ENCODE data around the gene RXRA.

The RXRA gene

DNA sequence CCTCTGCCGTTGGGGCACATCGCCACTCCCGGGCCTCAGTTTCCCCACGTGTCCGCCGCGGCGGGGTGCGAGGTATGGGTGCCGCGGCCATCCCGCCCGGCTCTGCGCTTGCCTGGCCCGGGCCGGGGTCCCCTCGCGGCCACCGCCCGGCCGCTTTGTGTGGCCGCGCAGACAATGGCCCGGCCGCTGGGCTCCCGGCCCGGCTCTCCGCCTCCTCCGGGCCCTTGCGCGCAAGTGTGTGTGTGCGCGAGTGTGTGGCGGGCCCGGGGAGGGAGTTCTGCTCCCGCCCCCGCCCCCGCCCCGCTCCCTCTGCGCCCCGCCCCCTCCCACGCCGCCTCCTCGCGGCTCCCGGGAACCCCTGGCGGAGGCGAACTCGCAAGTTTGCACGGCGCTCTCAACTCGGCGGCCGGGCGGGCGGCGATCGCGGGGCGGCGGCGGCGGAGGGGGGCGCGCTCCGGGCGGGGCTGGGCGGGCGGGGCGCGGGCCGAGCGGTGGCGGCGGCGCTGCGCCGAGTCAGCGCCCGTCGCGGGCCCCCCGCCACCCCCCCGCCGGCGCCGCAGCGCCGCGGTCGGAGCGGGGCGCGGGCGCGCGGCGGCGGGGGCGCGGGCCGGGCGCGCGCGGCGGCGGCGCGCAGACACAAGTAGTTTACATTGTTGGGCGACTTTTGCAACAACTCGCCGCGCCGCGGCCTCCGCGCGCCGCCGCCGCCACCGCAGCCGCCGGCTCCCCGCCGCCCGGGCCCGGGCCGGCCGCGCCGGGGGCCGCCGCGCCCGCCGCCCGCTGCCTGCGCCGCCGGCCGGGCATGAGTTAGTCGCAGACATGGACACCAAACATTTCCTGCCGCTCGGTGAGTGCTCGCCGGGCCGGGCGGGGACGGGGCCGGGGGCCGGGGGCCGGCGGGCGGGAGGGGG, at the start of gene RXRA:
Gene RXRA (plus strand): TSS at position 643 of the 911 bp plus-strand sequence. CDS start 177 bp downstream, at position 820.
- DNase-seq (ENCODE audit: low read depth in 2 of 2), result peak in 1 of 2 experiments; percentile 26

DNA sequence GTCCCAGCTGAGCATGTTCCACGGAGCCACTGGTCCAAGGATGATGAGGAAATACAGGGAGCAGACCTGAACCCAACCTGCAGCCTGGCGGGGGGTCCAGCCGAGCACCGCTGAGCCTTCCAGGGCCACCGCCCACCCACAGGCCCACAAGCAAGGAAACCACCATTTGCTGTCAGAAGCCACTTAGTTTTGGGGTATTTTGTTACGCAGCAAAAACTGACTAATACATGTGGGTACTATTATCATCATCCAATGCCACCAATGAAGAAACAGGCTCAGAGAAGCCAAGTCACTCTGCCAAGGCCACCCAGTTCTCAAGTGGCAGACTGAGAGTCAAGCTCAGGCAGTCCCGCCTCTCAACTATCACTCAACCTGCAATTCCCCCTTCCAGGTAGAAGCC, 48.0 kb upstream of the RXRA start:
- no peak for DNase-seq (ENCODE audit: low read depth in 2 of 2)

DNA sequence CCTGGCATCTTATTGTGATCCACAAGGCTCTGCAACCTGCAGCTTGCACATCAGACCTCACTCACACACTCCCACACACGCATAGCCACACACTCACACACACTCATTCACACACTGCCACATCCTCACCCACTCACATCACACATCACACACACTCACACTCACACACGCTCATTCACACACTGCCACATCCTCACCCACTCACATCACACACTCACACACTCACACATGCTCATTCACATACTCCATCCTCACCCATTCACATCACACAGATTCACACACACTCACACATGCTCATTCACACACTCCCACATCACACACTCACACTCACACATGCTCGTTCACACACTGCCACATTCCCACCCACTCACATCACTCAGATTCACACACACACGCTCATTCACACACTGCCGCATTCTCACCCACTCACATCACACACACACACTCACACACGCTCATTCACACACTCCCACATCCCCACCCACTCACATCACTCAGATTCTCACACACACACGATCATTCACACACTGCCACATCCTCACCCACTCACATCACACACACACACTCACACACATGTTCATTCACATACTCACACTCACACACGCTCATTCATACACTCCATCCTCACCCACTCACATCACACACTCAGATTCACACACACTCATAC, 47.1 kb upstream of the RXRA start:
- no peak for DNase-seq (ENCODE audit: low read depth in 2 of 2)

DNA sequence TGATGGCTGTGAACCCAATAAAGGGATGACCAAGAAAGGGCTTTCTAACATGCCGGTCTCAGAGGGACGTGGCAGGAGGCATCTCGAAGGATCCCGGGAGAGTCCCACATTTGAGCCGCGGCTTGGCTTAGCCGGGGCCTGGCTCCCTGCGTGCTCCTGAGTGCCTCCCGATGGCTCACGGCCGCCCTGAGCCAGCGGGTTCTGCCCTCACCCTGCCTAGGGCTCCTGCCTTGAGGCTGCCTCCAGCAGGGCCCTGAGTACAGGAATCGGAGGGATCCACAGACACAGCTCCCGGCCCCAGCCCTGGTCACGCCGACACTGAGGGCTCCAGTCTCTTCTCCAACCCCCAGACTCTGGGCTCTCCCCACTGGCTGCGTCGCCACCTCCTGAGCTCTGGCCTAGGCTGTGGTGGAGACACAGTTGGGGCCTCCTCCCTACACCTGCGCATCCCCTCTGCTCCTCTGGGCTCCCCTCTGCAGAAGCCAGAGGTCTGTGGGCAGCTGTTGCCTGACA, 44.1 kb upstream of the RXRA start:
- no peak for DNase-seq (ENCODE audit: low read depth in 2 of 2)

DNA sequence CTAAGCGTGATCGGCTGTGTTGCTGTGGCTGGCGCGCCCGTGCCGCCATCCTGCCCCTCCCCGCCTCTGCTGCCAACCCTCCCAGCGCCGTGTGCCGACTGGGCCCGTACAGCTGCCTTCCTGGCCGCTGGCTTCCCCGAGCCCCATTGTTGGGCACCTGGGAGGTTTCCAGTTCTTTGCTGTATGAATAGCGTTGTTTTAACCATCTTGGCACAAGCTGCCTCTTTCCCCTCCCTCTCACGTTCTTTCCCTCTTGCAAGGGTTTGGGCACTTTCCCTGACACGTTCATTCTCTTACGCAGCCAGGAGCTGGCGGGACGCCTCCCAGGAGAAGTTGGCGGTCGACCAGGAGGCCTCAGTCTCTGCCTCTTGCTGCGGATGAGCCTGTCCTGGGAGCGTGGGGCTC, 43.1 kb upstream of the RXRA start:
- DNase-seq (ENCODE audit: low read depth in 2 of 2), result no peak

DNA sequence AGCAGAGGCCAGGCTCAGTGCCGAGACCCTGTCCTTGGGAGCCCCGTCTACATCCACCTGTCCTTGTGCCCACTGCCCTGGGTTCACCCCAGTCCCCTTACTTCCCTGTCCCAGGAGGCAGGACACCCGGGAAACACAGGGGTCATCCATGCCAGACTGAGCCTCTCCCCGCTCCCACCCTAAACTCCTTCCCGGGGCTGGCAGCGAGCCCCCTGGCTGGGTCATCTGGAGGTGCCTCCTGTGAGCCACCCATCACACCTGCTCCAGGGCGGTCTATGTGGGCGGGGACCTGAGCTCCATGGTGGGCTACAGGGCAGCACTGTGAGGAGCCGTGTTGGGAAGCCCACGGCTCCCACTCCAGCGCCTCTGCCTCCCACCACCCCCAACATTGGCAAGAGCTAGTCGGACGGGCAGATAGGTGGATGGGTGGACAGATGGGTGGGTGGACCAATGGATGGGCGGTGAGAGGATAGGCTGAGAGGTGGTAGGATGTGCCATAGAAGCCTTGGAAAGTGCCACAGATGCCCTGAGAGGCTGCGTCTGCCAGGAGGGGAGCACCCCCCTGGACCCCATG, 42.5 kb upstream of the RXRA start:
- DNase-seq (ENCODE audit: low read depth in 2 of 2), result no peak

DNA sequence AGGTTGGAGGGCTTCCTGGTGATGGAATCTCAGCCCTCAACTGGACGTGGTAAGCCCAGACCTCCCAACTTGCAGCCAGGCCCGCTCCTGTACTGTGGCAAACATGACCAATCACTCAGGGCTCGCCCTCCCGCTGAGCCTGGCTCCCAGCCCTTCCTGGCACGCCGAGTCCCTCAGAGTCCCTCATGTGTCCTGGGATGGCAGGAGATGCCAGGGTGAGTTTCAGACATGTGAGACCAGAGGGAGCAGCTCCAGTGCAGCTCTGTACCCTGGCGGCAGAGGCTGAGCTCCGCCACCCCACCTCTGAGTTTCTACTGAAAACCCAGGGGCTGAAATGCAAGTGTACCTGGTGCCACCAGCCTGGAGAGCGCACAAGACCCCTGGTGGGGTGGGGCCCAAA, 42.0 kb upstream of the RXRA start:
- DNase-seq (ENCODE audit: low read depth in 2 of 2), result no peak

DNA sequence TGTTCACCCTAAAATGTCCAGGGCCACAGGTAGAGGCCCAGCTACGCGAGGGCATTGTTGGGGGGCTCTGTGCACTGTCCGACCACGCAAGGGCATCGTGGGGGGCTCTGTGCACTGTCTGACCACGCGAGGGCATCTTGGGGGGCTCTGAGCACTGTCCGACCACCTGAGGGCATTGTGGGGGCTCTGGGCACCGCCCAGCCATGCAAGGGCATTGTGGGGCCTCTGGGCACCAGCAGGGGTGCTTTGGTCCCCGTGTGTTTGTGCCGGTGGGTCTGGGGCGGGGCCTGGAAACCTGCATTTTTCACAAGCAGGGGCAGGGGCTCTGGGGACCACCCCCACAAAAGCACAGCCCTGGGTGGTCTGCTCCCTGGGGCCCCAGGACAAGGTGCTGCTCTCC, 41.5 kb upstream of the RXRA start:
- DNase-seq (ENCODE audit: low read depth in 2 of 2), result no peak

DNA sequence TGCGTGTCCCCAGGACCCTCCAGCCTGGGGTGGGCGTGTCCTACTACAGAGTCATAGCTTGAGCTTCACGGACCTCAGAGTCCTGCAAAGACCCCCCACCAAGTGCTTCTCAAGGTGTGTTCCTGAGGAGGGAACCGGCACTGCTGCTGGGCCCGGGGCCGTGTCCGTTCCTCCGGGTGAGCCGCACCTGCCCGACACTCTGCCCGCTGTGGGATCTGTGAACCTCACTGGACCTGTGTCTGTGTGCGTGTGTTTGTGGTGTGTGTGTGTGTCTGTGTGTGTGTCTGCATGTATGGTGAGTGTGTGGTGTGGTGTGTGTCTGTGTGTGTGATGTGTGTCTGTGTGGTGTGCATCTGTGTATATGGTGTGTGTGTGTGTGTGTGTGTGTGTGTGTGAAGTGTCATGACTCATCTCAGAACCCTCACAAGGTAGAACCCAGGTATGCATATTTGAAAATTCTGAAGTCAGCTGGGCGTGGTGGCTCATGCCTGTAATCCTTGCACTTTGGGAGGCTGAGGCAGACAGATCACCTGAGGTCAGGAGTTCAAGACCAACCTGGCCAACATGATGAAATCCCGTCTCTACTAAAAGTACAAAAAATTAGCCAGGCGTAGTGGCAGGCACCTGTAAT, 40.9 kb upstream of the RXRA start:
- no peak for DNase-seq (ENCODE audit: low read depth in 2 of 2)

DNA sequence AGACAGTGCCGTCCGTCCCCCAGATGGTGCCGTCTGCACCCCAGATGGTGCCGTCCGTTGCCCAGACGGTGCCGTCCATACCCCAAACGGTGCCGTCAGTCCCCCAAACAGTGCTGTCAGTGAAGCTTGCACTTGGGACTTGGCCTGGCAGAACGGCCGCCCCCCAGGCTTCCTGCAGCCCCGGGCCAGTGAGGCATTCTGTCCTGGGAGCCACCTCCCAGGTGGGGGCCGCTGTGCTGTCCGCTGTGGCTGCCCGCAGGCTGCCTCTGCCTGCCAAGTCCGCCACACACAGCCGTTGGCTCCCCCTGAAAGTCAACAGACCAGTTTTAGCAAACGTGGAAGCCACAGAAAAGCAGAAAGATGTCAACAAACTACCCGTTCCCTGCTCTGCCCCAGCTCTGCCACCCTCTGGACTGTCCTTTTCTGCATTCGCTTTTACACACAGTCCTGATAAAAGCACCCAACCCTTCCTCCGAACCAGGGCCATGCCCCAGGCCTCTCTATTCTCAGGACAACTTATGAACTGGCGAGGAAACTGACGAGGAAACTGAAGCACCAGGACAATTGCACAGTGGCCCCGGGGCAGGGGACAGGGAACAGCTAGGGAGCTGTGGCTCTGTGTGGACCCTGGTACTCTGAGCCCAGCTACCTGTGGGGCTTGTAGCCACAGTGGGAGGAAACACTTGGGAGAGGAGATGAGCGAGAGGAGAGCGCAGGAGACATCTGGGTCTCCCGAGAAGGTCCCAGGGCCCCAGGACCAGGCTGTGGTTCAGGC, 39.6 kb upstream of the RXRA start:
- no peak for DNase-seq (ENCODE audit: low read depth in 2 of 2)

DNA sequence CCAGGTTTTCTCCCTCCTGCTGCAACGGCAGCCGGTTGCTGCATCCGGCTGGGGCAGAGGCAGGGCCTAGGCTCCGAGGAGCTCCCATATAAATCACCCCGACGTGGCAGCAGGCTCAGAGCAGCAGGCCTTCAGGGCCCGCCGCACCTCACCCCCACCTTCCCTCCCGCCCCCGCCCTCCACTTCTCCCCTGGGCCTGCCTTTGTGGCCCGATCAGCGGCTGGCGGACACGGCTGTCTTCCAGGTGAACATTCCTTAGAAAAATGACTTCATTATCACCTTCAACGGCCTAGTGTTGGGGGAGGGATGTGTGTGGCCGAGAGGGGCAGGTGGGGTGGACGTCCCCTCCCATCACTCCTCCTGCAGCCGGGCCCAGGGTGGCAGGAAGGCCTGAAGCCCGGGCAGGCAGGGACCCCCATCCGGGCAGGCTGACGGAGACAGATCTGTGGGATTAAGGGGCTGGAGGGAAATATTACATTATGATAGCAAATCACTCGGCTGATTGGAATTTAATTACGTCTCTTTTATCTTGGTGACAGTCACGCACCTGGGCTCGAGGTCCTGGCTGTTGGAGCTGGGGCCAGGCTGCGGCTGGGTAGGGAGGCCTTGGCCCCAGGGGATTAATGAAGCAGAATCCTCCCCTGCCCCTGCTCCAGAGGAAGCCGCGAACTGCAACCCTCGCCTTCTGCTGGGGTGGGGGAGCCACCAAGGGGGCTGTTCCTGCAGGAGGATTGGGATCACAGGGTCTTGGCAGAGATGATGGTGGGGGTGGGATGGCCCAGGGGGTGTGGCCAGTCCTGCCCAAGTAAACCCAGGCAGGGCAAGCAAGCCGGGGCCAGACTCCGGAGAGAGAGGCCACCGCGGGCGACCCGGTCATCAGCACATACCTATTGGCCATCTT, 38.4 kb upstream of the RXRA start:
- no peak for DNase-seq (ENCODE audit: low read depth in 2 of 2)

DNA sequence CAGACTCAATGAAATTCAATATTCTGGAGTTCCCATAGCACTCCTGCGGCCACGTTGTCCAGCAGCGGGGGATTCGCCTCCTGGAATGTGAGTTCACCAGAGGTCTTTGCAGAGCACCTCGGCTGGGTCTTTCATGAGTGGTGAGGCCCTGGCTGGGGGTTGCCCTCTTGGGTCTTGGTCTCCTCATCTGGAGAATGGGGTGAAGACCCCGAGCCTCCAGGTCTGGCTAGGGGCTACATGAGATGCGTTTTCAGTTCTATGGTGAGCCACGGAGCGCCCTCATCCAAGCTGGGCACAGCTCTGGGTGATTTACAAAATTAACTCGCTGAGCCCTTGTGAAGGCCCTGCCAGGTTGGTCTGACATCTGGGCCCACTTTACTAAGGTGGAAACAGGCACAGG, 37.5 kb upstream of the RXRA start:
- DNase-seq (ENCODE audit: low read depth in 2 of 2), result no peak

DNA sequence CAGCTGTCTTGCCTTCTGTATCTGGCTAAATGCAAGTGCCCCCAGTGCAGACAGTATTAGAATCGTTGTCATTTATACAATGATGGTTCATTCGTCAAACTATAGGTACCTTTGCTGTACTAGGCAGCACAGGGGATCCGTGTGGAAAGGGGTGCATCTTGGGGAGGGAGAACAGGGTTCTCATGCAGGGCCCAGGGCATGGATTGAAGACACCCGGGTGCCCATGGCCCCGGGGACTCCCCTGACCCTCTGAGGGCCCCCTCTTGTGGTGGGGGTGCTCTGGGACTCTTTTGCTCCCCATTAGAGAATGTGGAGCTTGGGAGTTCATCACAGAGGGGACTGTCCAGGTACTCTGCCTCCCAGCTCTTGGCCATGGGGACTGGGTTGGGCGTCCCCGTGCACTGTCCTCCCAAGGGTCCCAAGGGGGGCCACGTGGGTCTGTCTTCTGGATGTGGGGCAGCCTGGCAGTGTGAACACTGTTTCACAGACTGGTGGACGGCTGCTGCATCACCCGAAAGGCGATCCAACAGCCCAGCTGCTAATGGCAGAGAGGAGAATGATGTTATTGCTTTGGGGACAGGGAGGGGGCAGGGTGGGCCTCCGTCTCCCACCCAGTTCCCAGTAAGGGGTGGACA, 36.9 kb upstream of the RXRA start:
- DNase-seq (ENCODE audit: low read depth in 2 of 2), result no peak

DNA sequence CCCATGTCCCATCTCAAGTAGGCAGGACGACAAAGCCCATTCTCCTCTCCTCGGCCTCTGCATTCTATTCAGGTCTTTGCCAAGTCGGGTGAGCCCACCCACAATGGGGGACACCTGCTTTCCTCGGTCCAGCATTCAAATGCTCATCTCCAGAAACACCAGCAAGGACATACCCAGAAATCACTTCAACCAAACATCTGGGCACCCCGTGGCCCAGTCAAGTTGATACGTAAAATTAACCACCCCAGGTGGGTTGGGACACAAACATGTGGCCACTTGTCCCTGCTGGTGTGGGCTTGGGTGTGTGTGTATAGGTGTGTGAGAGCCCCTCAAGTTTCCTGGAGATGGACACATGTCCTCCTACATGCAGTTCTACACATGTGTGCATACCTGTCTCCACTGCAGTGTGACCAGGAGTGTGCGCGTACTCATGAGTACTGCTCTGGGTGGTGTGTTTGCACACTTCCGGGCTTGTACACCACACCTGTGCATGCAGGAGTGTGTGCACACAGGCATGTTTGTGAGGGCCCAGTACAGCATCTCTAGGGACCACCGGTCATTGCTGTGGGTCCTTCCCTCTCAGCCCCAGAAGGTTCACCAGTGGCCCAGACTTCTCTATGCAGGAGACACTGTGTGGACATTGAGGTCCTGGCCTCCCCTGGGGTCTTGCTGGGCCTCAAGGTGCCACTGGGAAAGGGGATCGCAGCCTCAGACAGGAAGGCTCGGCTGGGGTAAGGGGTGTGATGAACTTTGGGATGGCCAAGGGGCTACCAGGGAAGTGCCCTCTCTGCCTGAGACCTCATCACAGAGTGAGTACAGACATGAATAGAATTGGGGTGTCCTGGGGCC, 35.4 kb upstream of the RXRA start:
- DNase-seq (ENCODE audit: low read depth in 2 of 2), result no peak

DNA sequence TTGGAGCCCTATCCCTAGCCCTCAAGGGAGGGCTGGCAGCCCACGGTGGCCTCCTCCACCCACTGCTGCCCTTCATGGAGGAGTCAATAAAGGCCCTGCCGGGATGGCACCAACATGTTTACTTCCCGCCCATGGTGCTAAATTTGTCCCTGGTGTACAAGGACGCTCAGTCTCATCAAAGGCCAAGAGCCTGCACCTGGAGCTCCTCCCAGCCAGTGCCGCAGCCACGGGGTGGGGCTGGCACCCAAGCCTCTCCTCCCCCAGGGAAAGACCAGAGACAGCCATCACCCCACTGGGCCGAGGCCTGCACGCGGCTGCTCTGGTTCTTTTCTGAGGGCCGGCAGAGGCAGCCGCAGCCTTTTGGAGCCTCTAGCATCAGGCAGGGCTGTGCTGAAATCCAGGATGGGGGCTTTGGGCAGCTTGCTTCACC, 34.8 kb upstream of the RXRA start:
- DNase-seq (ENCODE audit: low read depth in 2 of 2), result no peak

DNA sequence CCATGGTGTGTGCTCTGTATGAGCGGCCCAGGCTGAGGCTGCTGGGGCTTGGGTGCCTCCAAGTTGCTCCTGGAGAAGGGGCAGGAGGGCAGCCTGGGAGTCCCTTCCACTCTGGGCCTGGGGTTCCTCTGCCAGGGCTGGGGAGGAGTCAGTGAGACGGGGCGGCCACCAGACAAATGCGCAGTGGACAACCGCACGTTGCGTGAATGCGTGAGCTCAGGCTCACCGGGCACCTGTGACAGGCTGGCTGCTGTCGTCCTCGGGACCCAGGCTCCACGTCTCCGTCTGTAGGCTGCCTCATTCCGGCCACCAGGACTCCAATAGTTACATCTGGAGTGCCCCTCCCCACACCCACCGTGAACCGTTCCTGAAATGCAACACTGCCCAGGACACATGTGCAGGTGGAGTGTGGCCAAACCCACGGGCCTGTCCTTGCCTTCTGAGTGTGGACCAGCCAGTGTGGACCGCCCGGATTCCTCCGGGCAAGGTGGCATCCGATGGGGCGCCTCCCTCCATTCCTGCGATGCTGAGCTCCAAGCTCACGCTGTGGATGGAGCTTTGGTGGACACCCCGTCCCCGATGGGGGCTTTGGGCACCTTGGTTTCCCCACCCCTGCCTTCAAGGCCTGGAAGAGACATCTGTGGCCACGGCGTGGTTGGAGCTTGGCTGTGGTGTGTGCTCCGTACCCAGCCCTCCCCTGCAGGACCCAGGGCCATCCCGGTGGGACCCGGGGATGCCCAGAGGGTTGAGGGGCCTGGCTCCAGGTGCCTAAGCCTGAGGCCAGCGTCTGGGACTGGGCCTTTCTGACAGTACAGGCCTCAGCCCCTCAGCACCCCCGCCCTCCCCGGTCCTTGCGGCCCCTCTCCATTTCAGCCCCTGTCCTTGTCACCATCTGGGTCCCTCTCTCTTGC, 34.0 kb upstream of the RXRA start:
- DNase-seq (ENCODE audit: low read depth in 2 of 2), result no peak

DNA sequence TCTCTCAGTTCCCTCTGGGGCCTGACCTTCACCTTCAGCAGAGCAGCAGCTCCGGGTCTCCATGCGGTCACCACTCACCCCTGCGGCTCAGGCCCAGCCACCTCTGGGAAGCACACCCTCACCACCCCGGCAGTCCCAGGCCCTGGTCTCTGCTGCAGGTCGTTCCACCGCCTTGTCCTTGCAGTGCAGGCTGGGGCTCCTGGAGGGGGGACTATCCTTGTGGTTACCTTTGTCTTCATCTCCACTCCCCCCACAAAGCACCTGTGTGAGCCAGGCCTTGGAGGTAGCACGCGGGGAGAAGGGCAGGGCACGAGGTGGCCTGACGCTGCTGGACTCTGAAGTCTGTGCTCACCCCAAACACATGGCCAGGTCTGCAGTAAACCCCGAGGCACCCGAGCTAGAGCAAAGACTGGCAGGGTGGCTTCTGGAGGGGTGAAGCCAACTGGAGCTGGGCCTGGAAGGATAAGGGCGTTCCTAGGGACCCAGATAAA, 33.2 kb upstream of the RXRA start:
- DNase-seq (ENCODE audit: low read depth in 2 of 2), result no peak
